ENCODE results near the gene MEIOB.

MEIOB gene

GRCh38 chr16:1817276-1817589, 54.7 kb downstream of the MEIOB start:
- no peak for DNase-seq (ENCODE audit: low spot score)
- no peak for TF ChIP-seq CTCF (IDR thresholded peaks at IDR 0.05)
- no peak overlapping the region for H3K4me3 ChIP-seq
- no peak overlapping the region for H3K27ac ChIP-seq

- no peak overlapping the region for H3K27ac ChIP-seq
- DNase-seq (ENCODE audit: low spot score) = no peak
- H3K4me3 ChIP-seq = no peak overlapping the region
- TF ChIP-seq CTCF (IDR thresholded peaks at IDR 0.05) = no peak
These were observed 55.3 kb downstream of the MEIOB start for GRCh38 chr16:1816396-1817275.

- DNase-seq (ENCODE audit: low spot score) = no peak
- no peak overlapping the region for H3K27ac ChIP-seq
- no peak for TF ChIP-seq CTCF (IDR thresholded peaks at IDR 0.05)
- H3K4me3 ChIP-seq = no peak overlapping the region
These were observed 56.5 kb downstream of the MEIOB start for GRCh38 chr16:1815461-1815860.

- no peak overlapping the region for H3K4me3 ChIP-seq
- no peak overlapping the region for H3K27ac ChIP-seq
- TF ChIP-seq CTCF (IDR thresholded peaks at IDR 0.05) = no peak
- DNase-seq (ENCODE audit: low spot score) = no peak
These were observed 59.2 kb downstream of the MEIOB start for GRCh38 chr16:1812732-1813163.

- H3K27ac ChIP-seq = no peak overlapping the region
- no peak for DNase-seq (ENCODE audit: low spot score)
These were observed 61.4 kb downstream of the MEIOB start for GRCh38 chr16:1810536-1810935.

GRCh38 chr16:1810106-1810505, 61.9 kb downstream of the MEIOB start:
- Histone ChIP-seq H3K4me3 (no peak overlapping the region), H3K27ac (no peak overlapping the region)
- DNase-seq (ENCODE audit: low spot score) = no peak
- no peak for TF ChIP-seq CTCF (IDR thresholded peaks at IDR 0.05)

More at GRCh38 chr16:1810536-1810935, 61.4 kb downstream of the MEIOB start:
- no peak for TF ChIP-seq CTCF (IDR thresholded peaks at IDR 0.05)
- H3K4me3 ChIP-seq = no peak overlapping the region

GRCh38 chr16:1809281-1809801, 62.6 kb downstream of the MEIOB start:
- peak; percentile 71 for DNase-seq (ENCODE audit: low spot score)
- H3K27ac ChIP-seq = no peak overlapping the region
- no peak for TF ChIP-seq CTCF (IDR thresholded peaks at IDR 0.05)
- no peak overlapping the region for H3K4me3 ChIP-seq
